Subcutaneous adipose tissue (tissue), 4 donors: ENCODE data around the gene B4GALT2. TPM values are rescaled to one million over a fixed set of nuclear protein-coding genes. Genes with fewer than 3 reads are reported as not detected.

Experiments used
- total RNA-seq, 4 donors: library from RNA; depleted of rRNA; stranded (reverse); fragments of >200 nt; gene quantifications; one replicate each; pipeline ENCODE4 v1.1.0, GENCODE V29; 2016
- TF ChIP-seq, protein P1 (sequence below): fragments of 450-650 bp; IDR thresholded peaks from one replicate; pipeline ENCODE4 v1.5.1; 2016; ENCODE audit warnings: low read depth, mild to moderate bottlenecking, control low read depth, antibody characterized with exemption, moderate library complexity

Gene B4GALT2
- total RNA-seq, 4 donors from 2014 or later, result 21.1 to 44.3 (median 26.7) TPM

DNA sequence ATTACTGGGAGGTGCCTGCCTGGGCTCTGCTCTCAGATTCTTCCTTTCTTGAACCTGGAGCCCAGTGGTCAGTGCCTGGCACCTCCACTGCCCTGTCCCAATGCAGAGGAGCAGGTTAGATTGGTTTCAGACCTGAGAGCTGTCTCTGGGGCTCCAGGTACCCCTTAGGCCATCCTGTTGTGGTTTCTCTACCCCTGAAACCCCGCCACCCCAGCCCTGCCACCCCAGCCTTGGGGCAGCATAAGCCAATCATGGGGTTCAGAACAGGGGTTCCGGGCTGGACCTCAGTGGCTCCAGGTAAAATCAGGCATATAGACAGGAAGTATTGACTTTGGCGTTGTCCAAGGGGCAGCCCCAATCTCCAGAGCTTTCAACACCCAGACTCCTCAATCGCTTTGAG, 55.4 kb downstream of the B4GALT2 start:
- TF ChIP-seq, protein P1, sequence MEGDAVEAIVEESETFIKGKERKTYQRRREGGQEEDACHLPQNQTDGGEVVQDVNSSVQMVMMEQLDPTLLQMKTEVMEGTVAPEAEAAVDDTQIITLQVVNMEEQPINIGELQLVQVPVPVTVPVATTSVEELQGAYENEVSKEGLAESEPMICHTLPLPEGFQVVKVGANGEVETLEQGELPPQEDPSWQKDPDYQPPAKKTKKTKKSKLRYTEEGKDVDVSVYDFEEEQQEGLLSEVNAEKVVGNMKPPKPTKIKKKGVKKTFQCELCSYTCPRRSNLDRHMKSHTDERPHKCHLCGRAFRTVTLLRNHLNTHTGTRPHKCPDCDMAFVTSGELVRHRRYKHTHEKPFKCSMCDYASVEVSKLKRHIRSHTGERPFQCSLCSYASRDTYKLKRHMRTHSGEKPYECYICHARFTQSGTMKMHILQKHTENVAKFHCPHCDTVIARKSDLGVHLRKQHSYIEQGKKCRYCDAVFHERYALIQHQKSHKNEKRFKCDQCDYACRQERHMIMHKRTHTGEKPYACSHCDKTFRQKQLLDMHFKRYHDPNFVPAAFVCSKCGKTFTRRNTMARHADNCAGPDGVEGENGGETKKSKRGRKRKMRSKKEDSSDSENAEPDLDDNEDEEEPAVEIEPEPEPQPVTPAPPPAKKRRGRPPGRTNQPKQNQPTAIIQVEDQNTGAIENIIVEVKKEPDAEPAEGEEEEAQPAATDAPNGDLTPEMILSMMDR, result no peak

DNA sequence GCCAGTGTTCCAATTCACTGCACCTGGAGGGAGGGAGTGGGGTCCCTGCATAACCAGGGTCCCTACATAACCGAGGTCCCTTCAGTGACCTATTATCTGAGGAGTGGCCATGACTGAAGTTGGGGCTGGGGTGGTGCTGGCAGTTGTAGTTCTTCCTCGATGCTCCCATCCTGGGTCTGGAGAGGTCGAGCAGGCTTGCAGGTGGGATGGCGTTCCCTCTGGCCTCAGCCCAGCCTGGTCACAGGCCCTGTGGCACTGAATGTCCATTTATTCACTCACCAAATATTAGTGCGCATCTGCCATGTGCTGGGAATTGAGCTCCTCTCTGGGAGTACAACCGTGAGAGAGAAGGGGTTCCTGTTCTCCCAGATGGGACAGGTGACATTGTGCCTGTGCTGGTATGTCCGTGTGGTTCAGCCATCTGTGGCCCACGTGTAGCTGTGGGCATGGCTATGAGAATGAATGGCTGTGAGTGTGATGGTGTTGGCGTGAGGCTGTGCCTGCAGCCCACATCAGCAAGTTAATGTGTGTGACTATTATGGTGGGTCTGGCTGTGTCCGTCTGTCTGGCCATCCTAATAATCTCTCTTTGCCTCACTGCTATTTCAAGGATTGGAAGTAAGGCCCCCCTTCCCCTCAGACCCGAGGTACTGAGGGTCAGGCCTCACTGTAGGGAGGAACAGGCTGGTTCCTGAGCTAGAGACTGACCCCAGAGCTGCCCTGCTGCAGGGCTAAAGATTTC, 56.1 kb downstream of the B4GALT2 start:
- TF ChIP-seq, protein P1, result no peak

DNA sequence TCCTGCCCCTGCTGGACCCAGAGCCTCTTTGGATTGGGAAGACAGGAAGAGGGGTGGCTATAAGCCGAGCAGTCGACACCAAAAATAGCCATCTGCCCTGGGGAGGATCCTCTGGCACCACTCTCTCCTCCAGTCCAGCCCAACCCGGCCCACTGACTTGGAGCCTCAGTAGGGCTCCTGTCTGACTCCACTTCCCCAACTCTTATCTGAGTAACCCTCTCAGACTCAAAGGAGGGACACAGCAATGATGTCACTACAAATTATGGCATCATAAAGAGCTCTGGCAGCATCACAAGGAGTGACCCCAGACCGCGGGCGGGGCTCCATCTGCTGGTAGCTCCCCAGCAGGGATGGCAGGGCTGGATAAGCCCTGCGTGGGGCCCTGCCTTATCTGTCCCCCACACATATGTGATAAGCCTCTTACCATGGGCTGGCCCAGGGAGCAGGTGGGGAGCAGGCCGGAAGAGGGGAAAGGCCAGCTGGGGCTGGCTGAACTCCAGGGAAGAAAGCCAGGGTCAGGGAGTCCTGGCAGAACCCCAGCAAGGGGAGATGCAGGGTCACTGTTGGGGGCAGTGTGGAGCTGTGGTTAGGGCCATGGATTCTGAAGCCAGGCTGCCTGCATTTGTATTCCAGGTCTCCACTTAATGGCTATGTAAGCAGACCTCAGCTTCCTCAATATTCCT, 56.9 kb downstream of the B4GALT2 start:
- TF ChIP-seq, protein P1, result no peak

DNA sequence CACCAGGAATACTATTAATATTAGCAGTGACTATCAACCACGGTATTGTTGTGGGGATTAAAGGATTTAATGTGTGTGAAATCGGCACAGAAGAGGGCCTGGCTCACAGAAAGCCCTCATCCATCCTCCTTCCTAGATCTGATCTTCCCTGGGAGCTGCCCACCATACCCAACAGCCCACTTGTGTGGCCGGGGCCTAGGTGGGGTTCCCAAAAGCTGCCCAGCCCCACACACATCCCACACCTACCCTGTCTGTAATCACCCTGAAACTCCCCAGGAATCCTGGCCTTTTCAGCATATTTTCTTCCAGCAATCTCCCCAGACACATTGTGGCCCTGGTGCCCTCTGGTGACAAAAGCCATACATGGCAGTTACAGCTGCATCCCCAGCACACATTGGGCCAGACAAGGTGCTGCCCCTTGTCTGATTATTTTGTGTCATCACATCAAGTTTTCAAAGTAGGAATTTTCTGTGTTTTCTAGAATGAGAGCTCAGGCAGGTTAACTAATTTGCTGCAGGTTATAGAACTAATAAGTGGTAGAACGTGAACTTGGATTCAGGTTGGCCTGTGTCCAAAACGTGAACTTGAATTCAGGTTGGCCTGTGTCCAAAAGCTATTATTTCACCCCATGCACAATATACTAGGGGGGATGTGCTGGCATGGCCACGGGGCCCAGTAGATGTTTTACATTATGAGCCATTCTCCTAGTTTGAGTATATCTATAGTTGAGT, 57.6 kb downstream of the B4GALT2 start:
- TF ChIP-seq, protein P1, result no peak

DNA sequence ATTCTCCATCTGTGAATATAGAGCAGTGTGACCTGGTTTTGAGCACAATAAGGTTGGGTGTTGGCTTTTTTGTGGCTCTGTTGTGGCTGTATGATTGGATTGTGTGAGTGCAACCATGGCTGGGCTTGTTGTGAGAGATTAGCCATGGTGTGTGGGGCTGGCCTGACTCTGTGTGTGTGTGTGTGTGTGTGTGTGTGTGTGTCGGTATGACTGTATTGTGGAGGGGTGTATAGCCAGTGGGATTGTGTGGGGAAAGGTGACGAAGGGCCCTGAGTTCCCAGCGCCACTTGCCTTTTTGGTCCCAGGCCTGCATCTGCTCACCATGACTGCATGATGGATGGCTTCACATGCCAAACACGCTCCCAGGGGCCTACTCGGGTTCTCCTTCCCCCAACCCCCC, 58.1 kb downstream of the B4GALT2 start:
- TF ChIP-seq, protein P1, result no peak

DNA sequence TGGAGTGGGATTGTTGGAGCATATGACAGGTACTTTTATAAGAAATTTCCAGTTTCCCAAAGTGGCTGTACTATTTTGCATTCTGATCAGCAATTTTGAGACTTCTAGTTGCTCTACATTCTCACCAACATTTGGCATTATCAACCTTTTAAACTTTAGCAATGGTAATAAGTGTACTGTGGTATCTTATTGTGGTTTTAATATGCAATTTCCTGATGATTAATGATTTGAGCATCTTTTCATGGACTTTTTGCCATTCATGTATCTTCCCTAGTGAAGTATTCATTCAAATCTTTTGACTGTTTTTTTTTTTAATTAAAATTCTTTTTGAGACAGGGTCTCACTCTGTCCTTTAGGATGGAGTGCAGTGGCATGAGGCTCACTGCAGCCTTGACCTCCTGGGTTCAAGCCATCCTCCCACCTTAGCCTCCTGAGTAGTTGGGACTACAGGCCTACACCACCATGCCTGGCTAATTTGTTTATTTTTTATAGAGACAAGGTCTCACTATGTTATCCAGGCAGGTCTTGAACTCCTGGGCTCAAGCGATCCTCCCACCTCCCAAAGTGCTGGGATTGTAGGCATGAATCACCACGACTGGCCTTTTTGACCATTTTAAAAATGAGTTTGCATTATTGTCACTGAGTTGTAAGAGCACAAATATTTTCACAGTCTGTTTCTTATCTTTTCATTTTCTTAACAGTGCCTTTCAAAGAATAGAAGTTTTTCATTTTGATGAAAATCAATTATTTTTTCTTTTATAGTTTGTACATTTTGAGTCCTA, 60.1 kb downstream of the B4GALT2 start:
- TF ChIP-seq, protein P1, result no peak
